Colonic mucosa (tissue), 4 donors: ENCODE data around the gene TP53I3. TPM values are rescaled to one million over a fixed set of nuclear protein-coding genes. Genes with fewer than 3 reads are reported as not detected.

ENCODE experiments used
- DNase-seq: peaks from one replicate; pipeline ENCODE4 v3.0.0-alpha.2; 2020
- H3K27ac ChIP-seq: fragments of 200-600 bp; one replicate; pipeline ENCODE4 v1.8.0; 2021
- H3K27me3 ChIP-seq: fragments of 200-600 bp; one replicate; pipeline ENCODE4 v1.8.0; 2021
- H3K36me3 ChIP-seq: fragments of 200-600 bp; one replicate; pipeline ENCODE4 v1.8.0; 2021
- H3K4me1 ChIP-seq: fragments of 200-600 bp; one replicate; pipeline ENCODE4 v1.8.0; 2021; ENCODE audit warnings: mild to moderate bottlenecking
- H3K4me3 ChIP-seq: fragments of 200-600 bp; one replicate; pipeline ENCODE4 v1.8.0; 2021
- H3K9ac ChIP-seq, 2 donors: one replicate each; pipeline ENCODE4 v1.7.0; 2013; ENCODE audit warnings: control low read depth in 2 of 2, low read depth in 2 of 2, low read length in 2 of 2
- H3K9me3 ChIP-seq: fragments of 200-600 bp; one replicate; pipeline ENCODE4 v1.8.0; 2021
- CTCF ChIP-seq: fragments of 200-600 bp; IDR thresholded peaks from one replicate; pipeline ENCODE4 v1.8.0; 2022; ENCODE audit warnings: antibody characterized with exemption, mild to moderate bottlenecking
- intact Hi-C: fragments of 100-400 bp; cut with DNase I; formaldehyde crosslinking; loops from one replicate; pipeline ENCODE4 v1.14.1; 2022
- total RNA-seq, 2 donors: library from RNA; stranded (reverse); fragmentation: NEBNext Ultra II Directional in 1 of 2; extraction: Animal tissue kit (Norgen Biotek cat#: 25700) in 1 of 2; gene quantifications; one replicate each; pipeline ENCODE4 v1.2.1, GENCODE V29; 2021
- donor health status: healthy.
- donor health status: DM: no; HTN: no; CAD: no.
- donor health status: DM: no; HTN: no; CAD: no.

Gene TP53I3
- total RNA-seq, 2 donors from 2014 or later: 58.8 to 67.5 TPM

GRCh38 chr2:24075915-24076848 lies 8.5 kb downstream of the TP53I3 start, which contains the start of gene SF3B6:
TSS of gene SF3B6 (minus strand) at chr2:24076326. CDS start at chr2:24076229, 97 bp downstream.
- Histone ChIP-seq H3K9ac (peak within 1 kb of the TSS; percentile 69 to 97), H3K36me3 (no peaks in the 10 kb centered on the region), H3K4me3 (peak within 1 kb of the TSS; percentile 48), H3K4me1 (peaks cover 4% of the 10 kb centered on the region), H3K27me3 (no peaks in the 10 kb centered on the region), H3K9me3 (no peaks in the 10 kb centered on the region), H3K27ac (peak within 1 kb of the TSS; percentile 76)
- DNase-seq: peak; percentile 100
- intact Hi-C loops: no loop called here
- TF ChIP-seq CTCF: no peak

- Histone ChIP-seq H3K36me3 (no peaks in the 10 kb centered on the region), H3K27me3 (no peaks in the 10 kb centered on the region), H3K9ac (peak overlapping the region in 1 of 2 donors; percentile 97), H3K4me1 (peaks cover 4% of the 10 kb centered on the region), H3K9me3 (no peaks in the 10 kb centered on the region), H3K4me3 (peak overlapping the region; percentile 48), H3K27ac (no peak overlapping the region)
- no peak for TF ChIP-seq CTCF
- no peak for DNase-seq
- intact Hi-C loops: no loop called here
These were observed 9.4 kb downstream of the TP53I3 start for GRCh38 chr2:24075259-24075658.

- H3K36me3 ChIP-seq: no peaks in the 10 kb centered on the region
- intact Hi-C loops: no loop called here
- peaks cover 4% of the 10 kb centered on the region for H3K4me1 ChIP-seq
- no peaks in the 10 kb centered on the region for H3K27me3 ChIP-seq
- no peak for DNase-seq
- no peak overlapping the region for H3K27ac ChIP-seq
- TF ChIP-seq CTCF: no peak
- no peak overlapping the region for H3K4me3 ChIP-seq
- H3K9me3 ChIP-seq: no peaks in the 10 kb centered on the region
- H3K9ac ChIP-seq: no peak overlapping the region
These were observed 10.8 kb downstream of the TP53I3 start for GRCh38 chr2:24073816-24074215.

- H3K9ac ChIP-seq: no peak overlapping the region
- peaks cover 4% of the 10 kb centered on the region for H3K36me3 ChIP-seq
- no peak overlapping the region for H3K27ac ChIP-seq
- intact Hi-C loops: no loop called here
- H3K9me3 ChIP-seq: no peaks in the 10 kb centered on the region
- no peak overlapping the region for H3K4me3 ChIP-seq
- no peaks in the 10 kb centered on the region for H3K27me3 ChIP-seq
- no peak for DNase-seq
- H3K4me1 ChIP-seq: peaks cover 4% of the 10 kb centered on the region
- no peak for TF ChIP-seq CTCF
These were observed 12.4 kb downstream of the TP53I3 start for GRCh38 chr2:24072259-24072658.

- Histone ChIP-seq H3K4me3 (no peak overlapping the region), H3K27me3 (no peaks in the 10 kb centered on the region), H3K9me3 (no peaks in the 10 kb centered on the region), H3K9ac (no peak overlapping the region), H3K4me1 (no peaks in the 10 kb centered on the region), H3K27ac (no peak overlapping the region), H3K36me3 (peaks cover 7% of the 10 kb centered on the region)
- DNase-seq: no peak
- no peak for TF ChIP-seq CTCF
- intact Hi-C loops: no loop called here
These were observed 19.3 kb downstream of the TP53I3 start for GRCh38 chr2:24065341-24065740.
